HG02642 (cell line): ENCODE data around the gene SETD9.

Source experiments
- ATAC-seq: cut with Tn5 transposase; IDR thresholded peaks from one replicate; pipeline ENCODE4 v1.9.1; 2021; ENCODE audit warnings: mild to moderate bottlenecking; ENCODE audit not compliant: unreplicated experiment, poor library complexity

SETD9 gene

GRCh38 chr5:56909294-56910209, at the start of gene SETD9:
TSS of gene SETD9 (plus strand) at chr5:56909596. CDS start at chr5:56909646, 50 bp downstream.
- ATAC-seq: peak; percentile 89

- ATAC-seq: no peak
Measured at GRCh38 chr5:56861893-56862485, 47.4 kb upstream of the SETD9 start.

GRCh38 chr5:56862909-56863308, 46.5 kb upstream of the SETD9 start:
- ATAC-seq: no peak

GRCh38 chr5:56871777-56872176, 37.6 kb upstream of the SETD9 start:
- ATAC-seq: no peak

GRCh38 chr5:56873056-56873455, 36.3 kb upstream of the SETD9 start:
- no peak for ATAC-seq

- no peak for ATAC-seq
Measured at GRCh38 chr5:56876327-56876726, 33.1 kb upstream of the SETD9 start.

GRCh38 chr5:56881571-56881970, 27.8 kb upstream of the SETD9 start:
- ATAC-seq: no peak

- no peak for ATAC-seq
Measured at GRCh38 chr5:56893251-56893951, 16.0 kb upstream of the SETD9 start.

GRCh38 chr5:56896763-56897162, 12.6 kb upstream of the SETD9 start:
- no peak for ATAC-seq

GRCh38 chr5:56898213-56898612, 11.2 kb upstream of the SETD9 start:
- ATAC-seq: no peak

GRCh38 chr5:56900395-56900794, 9.0 kb upstream of the SETD9 start:
- ATAC-seq: no peak

- ATAC-seq: no peak
Measured at GRCh38 chr5:56900858-56901578, 8.4 kb upstream of the SETD9 start.

GRCh38 chr5:56908942-56909293, 478 bp upstream of the SETD9 start:
- peak; percentile 44 for ATAC-seq

GRCh38 chr5:56910210-56910965, 992 bp downstream of the SETD9 start:
- ATAC-seq: peak; percentile 24

GRCh38 chr5:56913766-56914165, 4.4 kb downstream of the SETD9 start:
- ATAC-seq: no peak

GRCh38 chr5:56914678-56915077, 5.3 kb downstream of the SETD9 start:
- ATAC-seq: no peak

- no peak for ATAC-seq
Measured at GRCh38 chr5:56917534-56917933, 8.1 kb downstream of the SETD9 start.

- ATAC-seq: no peak
Measured at GRCh38 chr5:56918054-56918453, 8.7 kb downstream of the SETD9 start.

GRCh38 chr5:56919942-56920662, 10.7 kb downstream of the SETD9 start:
- ATAC-seq: no peak
